Colonic mucosa (tissue), 4 donors: ENCODE results near the gene NPBWR2. TPM values are rescaled to one million over a fixed set of nuclear protein-coding genes. Genes with fewer than 3 reads are reported as not detected.

Experiments
- DNase-seq: peaks from one replicate; pipeline ENCODE4 v3.0.0-alpha.2; 2020
- H3K27ac ChIP-seq: fragments of 200-600 bp; one replicate; pipeline ENCODE4 v1.8.0; 2021
- H3K27me3 ChIP-seq: fragments of 200-600 bp; one replicate; pipeline ENCODE4 v1.8.0; 2021
- H3K36me3 ChIP-seq: fragments of 200-600 bp; one replicate; pipeline ENCODE4 v1.8.0; 2021
- H3K4me1 ChIP-seq: fragments of 200-600 bp; one replicate; pipeline ENCODE4 v1.8.0; 2021; ENCODE audit warnings: mild to moderate bottlenecking
- H3K4me3 ChIP-seq: fragments of 200-600 bp; one replicate; pipeline ENCODE4 v1.8.0; 2021
- H3K9ac ChIP-seq, 2 donors: one replicate each; pipeline ENCODE4 v1.7.0; 2013; ENCODE audit warnings: control low read depth in 2 of 2, low read depth in 2 of 2, low read length in 2 of 2
- H3K9me3 ChIP-seq: fragments of 200-600 bp; one replicate; pipeline ENCODE4 v1.8.0; 2021
- CTCF ChIP-seq: fragments of 200-600 bp; IDR thresholded peaks from one replicate; pipeline ENCODE4 v1.8.0; 2022; ENCODE audit warnings: antibody characterized with exemption, mild to moderate bottlenecking
- intact Hi-C: fragments of 100-400 bp; cut with DNase I; formaldehyde crosslinking; loops from one replicate; pipeline ENCODE4 v1.14.1; 2022
- total RNA-seq, 2 donors: library from RNA; stranded (reverse); fragmentation: NEBNext Ultra II Directional in 1 of 2; extraction: Animal tissue kit (Norgen Biotek cat#: 25700) in 1 of 2; gene quantifications; one replicate each; pipeline ENCODE4 v1.2.1, GENCODE V29; 2021
- donor health status: healthy.
- donor health status: DM: no; HTN: no; CAD: no.
- donor health status: DM: no; HTN: no; CAD: no.

Gene NPBWR2
- total RNA-seq, 2 donors from 2014 or later = not detected

DNA sequence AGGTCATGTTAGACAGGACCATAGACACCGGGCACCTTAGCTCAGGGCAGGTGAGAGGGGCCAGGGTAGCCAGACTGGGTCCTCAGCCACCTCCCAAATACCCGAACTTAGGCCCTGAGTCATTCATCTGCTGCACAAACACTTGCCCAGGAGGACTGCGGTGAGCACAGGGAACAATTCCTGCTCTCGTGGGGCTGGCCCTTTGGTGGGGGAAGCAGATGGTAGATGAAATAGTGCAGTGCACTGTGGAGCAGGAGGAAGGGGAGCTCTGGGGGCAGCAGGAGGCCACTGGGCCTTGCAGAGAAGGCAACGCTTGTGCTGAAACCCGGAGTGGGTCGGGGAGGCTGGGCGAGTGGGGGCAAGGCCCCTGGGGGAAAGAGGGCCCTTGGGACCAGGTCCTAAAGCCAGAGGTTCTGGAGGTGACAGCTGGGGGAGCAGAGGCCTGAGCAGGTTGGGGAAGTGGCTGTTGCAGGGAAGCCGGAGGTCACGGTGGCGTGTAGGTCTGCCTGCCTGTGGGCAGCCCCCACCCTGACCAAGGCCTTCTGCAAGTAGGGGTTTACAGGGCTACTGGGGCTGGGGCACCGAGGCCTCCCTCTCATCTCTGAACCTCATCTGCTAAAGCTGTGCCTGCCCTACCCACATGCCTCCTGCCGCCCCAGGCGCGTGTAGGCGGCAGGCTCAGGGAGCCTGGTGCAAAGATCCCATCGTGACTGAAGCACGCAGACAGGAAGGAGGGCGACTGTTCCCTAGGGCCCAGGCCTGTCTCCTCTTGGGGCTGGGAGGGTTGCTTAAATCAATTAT lies 4.7 kb upstream of the NPBWR2 start:
- Histone ChIP-seq H3K4me1 (no peaks in the 10 kb centered on the region), H3K36me3 (no peaks in the 10 kb centered on the region), H3K27me3 (no peaks in the 10 kb centered on the region), H3K9ac (no peak overlapping the region), H3K27ac (no peak overlapping the region), H3K4me3 (no peak overlapping the region), H3K9me3 (no peaks in the 10 kb centered on the region)
- no peak for TF ChIP-seq CTCF
- DNase-seq = no peak
- intact Hi-C loops = no loop called here

DNA sequence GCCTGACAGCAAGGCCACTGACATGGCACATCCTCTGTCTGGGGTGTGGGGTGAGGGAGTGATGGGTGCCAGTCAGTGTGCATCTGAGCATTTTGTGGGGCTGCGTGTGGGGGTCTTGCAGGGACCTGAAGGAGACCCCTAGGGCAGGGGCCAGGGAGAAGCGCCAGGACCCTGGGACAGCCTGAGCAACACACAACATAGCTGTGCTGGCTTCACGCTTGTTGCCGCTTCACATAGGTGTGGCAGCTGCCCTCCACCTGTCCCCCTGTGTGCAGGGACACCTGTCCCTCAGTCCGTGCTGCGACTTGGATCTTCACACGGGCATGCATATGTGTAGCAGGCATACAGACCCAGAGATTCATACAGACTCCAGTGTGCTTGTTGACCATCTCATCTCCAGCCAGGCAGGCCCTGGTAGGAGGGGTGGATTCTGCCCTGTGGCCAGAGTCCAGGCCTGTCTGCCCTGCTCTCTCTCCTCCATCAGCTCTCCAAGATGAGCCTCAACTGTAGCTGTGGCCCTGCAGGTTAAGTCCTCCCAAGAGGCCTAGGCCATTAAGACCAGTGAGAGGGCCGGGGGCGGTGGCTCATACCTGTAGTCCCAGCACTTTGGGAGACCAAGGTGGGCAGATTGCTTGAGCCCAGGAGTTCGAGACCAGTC lies 3.2 kb upstream of the NPBWR2 start:
- H3K9ac ChIP-seq = no peak overlapping the region
- no peaks in the 10 kb centered on the region for H3K9me3 ChIP-seq
- H3K27ac ChIP-seq = no peak overlapping the region
- DNase-seq = no peak
- H3K27me3 ChIP-seq = no peaks in the 10 kb centered on the region
- H3K36me3 ChIP-seq = no peaks in the 10 kb centered on the region
- H3K4me3 ChIP-seq = no peak overlapping the region
- H3K4me1 ChIP-seq = no peaks in the 10 kb centered on the region
- TF ChIP-seq CTCF = no peak
- intact Hi-C loops = no loop called here

- Histone ChIP-seq H3K27me3 (no peaks in the 10 kb centered on the region), H3K36me3 (no peaks in the 10 kb centered on the region), H3K4me3 (no peak overlapping the region), H3K9me3 (no peaks in the 10 kb centered on the region), H3K27ac (no peak overlapping the region), H3K9ac (no peak overlapping the region), H3K4me1 (no peaks in the 10 kb centered on the region)
- no peak for DNase-seq
- TF ChIP-seq CTCF = no peak
- intact Hi-C loops = no loop called here
Observed at GRCh38 chr20:64109831-64110391, 2.5 kb upstream of the NPBWR2 start.

- no peak for TF ChIP-seq CTCF
- no peak overlapping the region for H3K27ac ChIP-seq
- no peaks in the 10 kb centered on the region for H3K9me3 ChIP-seq
- intact Hi-C loops = no loop called here
- no peak for DNase-seq
- no peaks in the 10 kb centered on the region for H3K36me3 ChIP-seq
- no peaks in the 10 kb centered on the region for H3K4me1 ChIP-seq
- no peak overlapping the region for H3K4me3 ChIP-seq
- H3K27me3 ChIP-seq = no peaks in the 10 kb centered on the region
- no peak overlapping the region for H3K9ac ChIP-seq
Observed at GRCh38 chr20:64108731-64109681, 1.6 kb upstream of the NPBWR2 start.
